Measurements from ENCODE around the gene PDZD7.

PDZD7 gene

DNA sequence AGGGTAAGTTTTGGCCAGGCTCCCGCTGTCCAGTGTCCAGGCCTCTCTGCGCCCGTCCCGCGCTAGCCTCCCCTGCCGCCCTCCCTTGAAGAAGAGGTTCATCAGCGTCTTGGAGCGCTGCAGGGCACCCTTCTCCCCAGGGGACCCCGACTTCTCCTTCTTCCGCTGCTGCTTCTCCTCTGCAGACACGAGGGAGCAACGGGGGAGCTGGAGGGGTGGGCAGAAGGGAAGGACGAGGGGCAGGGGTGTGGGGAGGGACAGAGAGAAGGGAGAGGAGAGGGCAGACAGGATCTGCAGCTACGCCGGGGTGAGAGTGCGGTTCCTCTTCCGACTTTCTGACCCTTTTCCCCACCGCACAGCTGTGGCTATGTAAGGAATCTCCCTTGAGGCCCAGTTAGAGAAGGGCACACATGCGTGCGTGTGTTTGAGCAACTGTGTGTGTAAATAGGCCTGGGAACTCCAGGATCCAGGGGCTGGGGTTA lies 12.8 kb downstream of the PDZD7 start:
- no peak for DNase-seq

DNA sequence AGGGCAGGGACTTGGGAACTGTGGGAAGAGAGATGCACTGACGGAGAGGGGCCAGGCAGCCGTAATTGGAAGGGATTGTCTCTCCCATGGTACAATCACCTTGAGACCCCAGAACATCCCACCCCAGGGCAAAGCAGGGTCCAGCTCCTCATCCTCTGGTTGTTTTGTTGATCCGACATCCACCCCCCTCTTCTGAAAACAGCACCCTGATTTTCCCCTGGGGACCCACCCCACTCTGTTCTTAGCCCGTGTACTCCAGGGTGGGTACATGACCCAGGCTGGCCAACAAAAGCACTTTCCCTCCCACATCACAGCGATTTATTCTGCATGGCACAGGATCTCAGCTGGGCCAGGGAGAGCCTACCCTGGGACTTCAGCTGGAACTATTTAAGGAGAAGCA lies 14.1 kb downstream of the PDZD7 start:
- DNase-seq: no peak

DNA sequence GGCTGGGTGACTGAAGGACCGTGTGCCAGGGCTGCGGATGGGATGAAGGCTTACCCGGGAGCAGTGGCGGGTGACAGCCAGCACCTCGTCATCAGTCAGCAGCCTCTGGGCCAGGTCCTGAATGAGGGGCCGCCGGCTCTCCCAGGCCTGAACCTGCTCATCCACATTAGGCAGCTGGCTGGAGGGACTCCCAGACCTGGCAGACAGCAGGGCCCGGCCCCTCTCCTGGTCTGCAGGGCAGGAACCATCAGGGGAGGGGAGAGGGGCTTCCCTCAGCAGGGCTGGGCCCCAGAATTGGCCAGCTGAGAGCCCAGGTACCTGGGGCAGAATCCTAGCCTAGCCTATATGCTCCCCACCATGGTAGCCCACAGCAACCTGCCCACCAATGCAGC lies 15.4 kb downstream of the PDZD7 start:
- DNase-seq: no peak

DNA sequence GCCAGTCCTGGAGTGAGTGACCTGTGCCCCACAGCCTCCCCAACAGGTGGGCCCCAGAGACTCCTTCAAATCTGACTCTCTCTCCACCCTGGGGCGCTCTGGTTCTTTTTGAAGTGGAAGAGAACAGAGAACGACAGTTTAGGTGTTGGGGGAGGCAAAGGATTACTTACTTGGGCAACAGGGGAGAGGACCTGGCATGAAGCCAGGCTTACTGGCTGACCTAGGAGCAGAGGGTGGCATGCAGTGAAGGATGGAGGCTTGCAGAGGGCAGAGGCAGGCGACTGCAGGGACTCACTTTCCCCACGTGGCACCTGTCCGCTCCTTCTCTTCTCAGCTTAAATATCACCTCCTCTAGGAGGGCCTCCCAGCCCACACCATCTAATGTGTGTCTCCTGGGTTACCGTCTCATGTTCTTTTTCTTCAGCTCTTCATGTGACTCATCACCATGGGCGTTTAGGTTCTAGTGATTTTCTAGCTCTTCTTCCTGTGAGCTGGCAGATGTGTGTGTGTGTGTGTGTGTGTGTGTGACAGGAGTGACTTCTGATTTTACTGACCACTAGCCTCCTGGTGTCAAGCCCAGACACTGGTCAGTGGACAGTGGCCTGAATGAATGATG lies 15.9 kb downstream of the PDZD7 start:
- no peak for DNase-seq

DNA sequence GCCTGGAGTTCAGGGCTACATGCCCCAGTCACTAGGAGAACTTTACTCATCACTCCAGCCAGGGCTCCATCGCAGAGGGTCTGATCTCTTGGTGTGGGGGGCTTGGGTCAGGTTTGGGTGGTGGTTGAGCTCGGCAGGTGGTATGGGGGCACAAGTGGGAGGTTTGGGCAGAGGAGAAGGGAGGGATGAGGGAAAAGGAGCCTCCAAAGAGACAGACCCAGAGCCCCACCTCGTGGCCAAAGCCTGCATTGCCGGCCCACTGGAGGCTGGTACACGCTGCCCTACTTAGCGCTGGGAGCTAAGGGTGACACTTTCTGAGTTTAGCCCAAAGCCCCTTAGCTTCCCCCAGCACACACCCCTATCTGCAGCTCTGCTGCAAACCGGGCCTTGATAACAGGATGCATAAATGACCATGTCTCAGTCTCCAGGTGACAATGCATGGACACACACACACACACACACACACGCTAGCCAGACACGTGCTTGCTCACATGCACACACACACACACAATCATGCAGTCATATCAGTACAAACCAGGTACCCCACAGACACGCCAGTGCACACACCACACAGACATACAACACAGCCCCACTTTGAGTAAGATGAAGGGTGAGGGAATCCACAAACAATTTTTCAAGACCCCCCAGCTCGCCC lies 16.6 kb downstream of the PDZD7 start:
- DNase-seq: no peak

DNA sequence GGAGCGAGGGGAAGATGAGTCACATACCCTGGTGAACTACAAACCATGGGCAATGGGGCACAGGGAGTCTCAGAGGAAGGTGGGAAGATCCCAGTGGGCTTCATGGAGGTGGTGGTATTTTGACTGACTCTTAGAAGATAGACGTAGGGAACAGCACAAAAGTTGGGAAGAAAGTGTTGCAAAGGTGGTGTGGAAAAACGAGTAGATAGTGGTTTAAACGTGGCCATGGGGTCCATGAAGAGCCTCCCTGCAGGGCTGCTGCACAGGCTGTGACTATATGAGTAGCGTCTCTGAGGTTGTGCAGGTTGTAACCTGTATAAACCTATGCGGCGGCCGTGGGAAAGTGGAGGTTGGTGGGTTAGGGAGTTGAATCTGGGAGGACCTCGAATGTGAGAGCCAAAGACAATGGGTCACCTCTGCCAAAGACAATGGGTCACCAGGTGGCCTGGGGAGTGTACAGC lies 17.5 kb downstream of the PDZD7 start:
- DNase-seq: no peak

DNA sequence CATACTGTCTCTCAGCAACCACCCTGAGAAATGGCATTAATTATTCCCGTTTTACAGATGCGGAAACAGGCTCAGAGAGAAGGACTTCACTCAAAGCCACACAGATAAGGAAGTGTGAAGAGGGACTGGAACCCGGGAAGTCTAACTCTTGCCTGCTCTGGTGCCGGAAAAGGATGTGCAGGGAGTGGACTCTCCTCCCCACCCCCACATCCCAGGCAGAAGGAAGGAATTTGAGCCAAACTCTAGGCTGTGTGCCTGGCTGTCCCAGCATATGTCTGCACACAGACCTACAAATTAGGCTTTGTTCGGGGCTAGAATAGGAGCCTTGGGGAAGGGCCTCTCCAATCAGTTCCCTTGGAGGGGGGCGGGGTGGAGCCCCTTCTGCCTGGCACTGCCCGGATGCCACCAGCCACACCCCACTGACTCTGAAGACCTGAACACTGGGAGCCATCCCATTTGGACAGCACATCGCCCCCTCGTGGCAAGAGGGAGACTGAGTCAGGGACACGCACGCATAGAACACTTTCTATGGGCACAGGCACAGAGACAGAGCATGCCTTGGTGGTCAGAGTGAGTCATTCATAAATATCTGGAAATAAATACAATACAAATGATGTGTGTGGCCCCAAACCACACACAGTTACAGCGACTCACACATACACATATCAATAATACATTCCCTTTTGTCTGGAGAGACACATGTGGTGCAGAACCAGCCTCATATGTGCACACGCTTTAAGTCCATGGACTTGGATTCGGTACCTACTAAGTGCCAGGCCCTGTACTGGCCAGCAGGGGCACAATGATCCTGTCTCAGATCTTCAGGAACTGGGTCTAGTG lies 18.2 kb downstream of the PDZD7 start:
- no peak for DNase-seq

DNA sequence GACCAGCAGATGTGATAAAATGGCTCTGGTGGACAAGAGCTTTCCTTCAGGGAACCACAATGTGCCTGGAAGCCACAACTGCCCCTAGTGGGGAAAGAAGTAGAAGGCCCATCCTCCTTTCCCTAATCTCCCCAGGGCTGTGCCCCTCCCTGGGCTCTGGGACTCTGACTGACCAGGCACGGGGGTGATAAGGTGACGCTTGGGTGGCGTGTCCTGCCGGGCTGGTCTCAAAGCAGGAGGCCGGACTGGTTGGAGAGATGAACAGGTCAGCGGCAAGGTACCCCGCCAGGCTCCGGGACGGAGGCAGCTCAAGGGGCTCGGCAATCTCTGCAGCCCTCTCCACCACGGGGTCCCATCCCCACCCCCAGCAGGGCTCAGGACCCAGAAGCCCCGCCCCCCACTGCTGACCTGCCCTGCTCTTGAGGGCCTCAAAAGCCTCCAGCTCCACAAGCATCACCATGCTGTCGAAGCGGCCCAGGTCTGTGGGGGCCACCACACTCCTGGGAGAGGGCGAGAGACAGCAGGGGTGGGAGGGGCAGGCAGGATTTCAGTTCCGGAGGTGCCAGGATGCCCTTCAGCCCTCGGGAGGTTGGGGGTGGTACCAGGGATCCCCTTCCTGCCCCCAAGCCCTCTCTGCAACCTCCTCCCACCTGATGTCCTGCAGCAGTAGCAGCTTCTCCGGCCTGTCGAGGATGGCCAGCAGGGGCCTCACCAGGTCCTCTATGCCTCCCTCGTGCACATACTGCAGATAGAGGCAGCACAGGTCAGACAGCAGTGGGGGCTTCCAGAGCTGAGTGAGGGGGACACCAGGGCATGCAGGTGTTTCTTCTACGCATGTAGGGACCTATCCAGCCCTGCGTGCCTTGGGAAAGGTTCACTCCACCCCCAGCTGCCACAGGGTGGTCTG lies 19.2 kb downstream of the PDZD7 start:
- DNase-seq: no peak

DNA sequence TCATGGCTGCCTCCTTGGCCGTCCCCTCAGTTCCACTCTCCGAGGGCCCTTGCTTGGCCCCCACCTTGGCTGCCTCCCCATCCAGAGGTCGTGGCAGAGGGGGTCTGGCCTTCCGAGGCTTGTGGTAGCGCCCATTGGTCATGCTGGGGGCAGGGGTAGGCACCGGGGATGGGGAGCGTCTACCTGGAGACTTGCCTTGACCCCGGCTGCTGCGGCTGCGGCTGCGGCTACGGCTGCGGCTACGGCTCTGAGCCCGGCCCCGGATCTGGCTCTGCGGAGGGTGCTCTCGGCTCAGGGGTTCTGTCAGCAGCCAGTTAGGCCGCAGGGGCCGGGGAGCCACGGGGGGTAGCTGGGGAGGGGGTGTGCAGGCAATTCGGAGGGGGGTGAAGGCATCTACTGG lies 20.6 kb downstream of the PDZD7 start:
- no peak for DNase-seq

DNA sequence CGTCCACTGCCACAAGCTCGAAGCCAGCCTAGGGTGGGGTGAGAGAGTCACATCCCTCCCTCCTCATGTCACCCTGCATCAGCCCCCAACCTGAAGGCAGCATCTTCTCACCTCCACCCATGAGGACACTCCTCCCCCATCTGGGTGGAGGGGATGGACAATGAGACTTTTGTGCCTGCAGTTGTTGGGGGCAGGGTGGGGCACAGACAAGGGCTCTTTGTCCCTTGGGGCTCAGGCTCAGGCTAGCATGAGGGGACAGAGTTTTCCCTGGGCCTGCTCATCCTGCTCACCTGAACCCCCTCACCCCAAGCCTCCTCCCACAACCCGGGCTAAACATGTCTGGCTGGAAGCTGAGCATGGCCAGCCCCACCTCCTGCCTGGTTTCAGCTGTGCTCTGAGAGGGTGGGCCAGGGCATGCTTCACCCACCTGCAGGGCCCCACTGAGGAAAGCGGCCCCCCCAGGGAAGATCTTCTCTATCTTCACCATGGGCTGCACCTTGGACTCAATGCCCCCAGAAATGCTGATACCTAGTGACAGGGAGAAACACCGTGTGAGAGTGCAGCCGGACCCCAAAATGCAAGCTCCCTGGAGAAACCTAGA lies 22.0 kb downstream of the PDZD7 start:
- DNase-seq: no peak

DNA sequence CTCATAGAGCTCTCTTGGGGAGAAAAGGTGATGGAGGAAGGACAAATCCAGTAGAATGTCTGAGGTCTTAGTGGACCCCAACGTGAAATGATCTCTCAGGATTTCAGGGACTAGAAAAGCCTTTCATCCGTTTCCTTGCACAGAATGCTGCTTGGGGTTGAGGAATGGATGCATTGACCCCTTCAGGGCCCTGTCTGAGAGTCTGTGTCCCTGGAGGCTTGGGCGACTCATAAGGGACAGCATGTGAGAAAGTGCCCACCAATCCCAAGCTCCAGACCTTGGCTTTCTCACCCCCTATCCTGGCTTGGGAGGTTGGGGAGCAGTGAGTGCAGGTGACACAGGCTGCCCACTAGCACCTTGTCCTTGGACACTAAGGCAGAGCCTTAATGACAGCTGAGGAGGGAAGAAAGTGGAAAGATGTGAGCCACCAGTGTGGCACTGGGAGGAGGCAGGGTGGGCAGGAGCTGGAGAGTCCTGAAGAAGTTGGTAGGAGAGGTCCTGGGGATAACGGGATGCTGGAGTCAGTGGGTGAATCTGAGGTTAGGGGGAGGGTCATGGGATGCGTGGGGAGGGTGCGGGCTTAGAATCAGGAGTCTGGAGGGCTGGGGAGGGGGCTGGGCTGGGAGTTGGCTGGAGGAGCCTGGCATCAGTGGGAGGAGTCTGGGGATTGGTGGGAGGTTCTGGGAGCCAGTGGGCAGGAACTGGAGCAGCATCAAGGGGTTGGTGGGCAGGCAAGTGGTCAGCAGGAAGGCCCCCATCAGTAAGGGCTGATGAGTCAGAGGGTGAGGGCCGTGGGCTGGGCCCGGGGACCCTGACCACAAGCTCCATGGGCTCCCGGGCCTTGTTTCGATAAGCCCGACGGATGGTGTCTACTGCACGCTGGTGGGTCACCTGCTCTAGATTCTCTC lies 22.8 kb downstream of the PDZD7 start:
- DNase-seq: no peak

DNA sequence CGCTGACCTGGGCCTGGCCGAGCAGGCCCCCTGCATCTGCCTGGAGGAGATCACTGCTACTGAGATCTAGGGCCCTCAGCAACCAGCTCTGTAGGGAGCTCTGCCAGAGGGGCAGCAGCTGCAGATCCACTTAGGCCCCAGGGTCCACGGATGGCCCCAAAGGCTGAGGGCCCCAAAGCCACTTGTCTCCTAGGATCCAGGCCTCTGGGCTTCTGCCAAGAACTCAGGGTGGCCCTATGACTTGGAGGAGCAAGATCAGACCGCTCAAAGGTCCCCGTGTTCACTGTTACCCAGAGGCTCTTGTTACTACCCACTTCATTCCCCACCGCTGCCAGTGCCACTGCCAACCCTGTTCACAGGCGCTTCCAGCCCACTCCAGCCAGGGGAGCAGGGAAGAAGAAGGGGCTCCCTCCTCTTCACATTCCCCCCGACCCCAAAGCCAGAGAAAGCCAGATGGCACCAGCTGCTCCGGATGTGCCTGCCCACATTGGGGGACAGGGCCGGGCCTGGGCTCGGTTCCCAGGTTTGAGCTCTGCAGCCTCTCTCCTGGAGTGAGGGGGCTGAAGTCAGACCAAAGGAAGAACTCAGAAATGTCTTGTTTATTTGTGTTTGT lies 23.7 kb downstream of the PDZD7 start:
- no peak for DNase-seq

DNA sequence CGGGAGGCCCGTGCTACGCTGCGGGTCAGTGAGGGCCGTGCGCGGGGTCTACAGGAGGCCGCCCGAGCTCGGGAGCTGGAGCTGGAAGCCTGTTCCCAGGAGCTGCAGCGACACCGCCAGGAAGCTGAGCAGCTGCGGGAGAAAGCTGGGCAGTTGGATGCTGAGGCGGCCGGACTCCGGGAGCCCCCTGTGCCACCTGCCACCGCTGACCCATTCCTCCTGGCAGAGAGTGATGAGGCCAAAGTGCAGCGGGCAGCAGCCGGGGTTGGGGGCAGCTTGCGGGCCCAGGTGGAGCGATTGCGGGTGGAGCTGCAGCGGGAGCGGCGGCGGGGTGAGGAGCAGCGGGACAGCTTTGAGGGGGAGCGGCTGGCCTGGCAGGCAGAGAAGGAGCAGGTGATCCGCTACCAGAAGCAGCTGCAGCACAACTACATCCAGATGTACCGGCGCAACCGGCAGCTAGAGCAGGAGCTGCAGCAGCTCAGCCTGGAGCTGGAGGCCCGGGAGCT lies 24.3 kb downstream of the PDZD7 start:
- DNase-seq: no peak

DNA sequence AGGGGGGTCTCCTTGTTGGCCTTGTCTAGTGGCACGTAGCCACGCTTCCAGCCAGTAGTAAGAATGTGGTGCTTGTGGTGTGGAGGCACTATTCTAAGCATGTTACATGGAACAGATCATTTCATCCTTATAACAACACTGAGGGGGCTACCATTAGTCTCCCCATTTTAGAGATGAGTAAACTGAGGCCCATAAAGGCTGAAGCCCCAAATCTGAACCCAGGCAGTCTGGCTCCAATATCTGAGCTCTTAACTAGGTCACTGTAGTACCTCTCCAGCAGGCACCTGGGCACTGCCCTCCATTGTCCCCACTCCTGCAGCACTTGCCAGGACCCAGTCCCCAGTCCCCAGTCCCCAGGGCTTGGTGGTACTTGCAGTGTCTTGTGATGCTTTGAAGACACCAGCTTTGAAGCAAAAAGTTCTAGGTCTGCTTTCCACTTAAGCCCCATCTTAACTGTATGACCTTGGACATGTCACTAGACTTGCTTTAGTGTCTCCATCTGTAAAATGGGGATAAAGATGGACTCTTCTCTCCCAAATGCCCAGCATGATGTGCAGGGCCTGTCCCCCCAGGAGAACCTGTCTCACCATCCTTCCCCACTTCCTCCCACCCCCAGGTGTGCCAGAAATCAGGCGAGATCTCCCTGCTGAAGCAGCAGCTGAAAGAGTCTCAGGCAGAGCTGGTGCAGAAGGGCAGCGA lies 24.9 kb downstream of the PDZD7 start:
- no peak for DNase-seq

DNA sequence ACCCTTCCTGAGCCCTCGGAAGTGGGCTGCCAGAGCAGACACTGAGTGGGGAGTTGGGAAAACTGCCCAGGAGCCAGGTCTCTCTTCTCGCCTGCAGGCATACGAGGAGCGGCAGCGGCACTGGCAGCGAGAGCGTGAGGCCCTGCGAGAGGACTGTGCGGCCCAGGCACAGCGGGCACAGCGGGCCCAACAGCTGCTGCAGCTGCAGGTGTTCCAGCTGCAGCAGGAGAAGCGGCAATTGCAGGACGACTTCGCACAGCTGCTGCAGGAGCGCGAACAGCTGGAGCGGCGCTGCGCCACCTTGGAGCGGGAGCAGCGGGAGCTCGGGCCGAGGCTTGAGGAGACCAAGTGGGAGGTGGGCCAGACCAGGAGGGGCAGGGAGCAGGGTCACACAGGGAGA lies 25.6 kb downstream of the PDZD7 start:
- no peak for DNase-seq

DNA sequence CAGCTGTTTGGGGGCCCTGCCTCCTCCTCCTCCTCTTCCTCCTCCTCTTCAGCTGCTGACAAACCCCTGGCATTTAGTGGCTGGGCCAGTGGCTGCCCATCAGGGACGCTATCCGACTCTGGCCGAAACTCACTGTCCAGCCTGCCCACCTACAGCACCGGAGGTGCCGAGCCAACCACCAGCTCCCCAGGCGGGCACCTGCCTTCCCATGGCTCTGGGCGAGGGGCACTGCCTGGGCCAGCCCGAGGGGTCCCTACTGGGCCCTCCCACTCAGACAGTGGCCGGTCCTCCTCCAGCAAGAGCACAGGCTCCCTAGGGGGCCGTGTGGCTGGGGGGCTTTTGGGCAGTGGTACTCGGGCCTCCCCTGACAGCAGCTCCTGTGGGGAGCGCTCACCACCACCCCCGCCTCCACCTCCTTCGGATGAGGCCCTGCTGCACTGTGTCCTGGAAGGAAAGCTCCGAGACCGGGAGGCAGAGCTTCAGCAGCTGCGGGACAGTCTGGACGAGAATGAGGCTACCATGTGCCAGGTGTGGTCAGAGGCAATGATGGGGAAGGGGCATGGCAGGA lies 27.2 kb downstream of the PDZD7 start:
- no peak for DNase-seq

DNA sequence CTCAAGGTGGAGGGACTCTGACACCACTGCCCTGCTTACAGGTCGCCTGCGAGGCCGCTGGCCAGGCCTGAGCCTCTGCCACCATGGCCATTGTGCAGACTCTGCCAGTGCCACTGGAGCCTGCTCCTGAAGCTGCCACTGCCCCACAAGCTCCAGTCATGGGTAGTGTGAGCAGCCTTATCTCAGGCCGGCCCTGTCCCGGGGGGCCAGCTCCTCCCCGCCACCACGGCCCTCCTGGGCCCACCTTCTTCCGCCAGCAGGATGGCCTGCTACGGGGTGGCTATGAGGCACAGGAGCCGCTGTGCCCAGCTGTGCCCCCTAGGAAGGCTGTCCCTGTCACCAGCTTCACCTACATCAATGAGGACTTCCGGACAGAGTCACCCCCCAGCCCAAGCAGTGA lies 28.5 kb downstream of the PDZD7 start:
- DNase-seq: no peak

DNA sequence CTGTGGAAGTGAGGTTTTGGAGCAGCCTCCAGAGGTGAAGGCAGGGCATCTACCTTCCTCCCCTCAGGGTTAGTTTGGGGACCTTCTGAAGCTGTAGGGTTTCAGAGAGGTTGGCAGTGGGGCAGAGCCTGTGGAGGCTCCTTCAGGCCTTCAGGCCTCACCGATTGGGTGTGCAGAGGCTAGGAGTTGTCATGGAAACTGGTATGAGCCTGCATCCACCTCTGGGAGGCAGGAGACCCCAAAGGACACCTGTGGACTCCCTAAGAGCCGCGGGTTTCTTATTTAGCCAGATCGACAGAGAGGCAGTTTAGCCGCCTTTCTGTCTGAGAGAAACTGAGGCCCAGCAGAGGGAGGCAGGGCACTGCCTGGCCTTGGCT lies 29.3 kb downstream of the PDZD7 start:
- no peak for DNase-seq

DNA sequence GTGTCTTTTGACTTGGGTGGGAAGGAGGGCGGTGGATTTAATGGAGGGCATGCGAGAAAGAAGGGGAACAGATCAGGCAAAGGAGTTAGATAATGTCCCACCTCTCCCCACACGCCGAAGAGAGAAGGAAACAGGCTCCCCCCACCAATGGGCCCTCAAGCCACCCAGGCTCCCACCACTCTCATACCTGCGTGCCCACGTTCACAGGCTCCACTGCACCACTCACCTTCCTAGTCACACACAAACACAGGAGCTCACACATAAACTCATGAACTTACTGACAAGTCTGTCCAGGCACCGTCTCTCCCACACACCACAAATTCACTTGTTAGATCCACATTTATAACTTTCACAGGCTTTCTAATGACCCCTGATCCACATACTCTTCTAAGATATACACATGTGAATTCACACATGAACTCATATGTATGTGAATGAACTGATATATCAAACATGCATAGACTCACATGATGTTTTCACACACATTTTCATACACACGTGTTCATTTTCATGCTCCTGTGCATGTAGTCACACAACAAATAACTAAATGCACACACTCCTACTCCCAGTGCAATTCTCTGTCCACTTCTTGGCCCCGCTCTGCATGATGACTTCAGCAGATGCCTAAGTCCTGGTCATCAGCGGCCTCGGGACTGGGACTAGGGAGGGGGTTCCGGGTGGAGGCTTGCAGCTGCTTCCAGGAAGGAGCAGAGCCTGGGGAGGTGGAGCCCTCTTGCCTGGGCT lies 29.8 kb downstream of the PDZD7 start:
- no peak for DNase-seq
